Activated T-cell treated with anti-CD3 and anti-CD28 coated beads, Interleukin-2, amount 50 U/mL, for 48 hours (primary cell): Measurements from ENCODE around the gene TSEN15.

Experiments used
- DNase-seq, 2 experiments: peaks; one replicate each; pipeline ENCODE4 v3.0.0-alpha.2; 2020

Gene TSEN15

GRCh38 chr1:184051485-184052193 is at the start of gene TSEN15:
Gene TSEN15 (plus strand): TSS chr1:184051730. CDS start chr1:184051756, 26 bp downstream.
- DNase-seq = peak; percentile 85 to 88

- DNase-seq = no peak
These were observed 49.5 kb upstream of the TSEN15 start for GRCh38 chr1:184002071-184002470.

GRCh38 chr1:184004935-184005334 is 46.6 kb upstream of the TSEN15 start:
- no peak for DNase-seq

- no peak for DNase-seq
These were observed 46.0 kb upstream of the TSEN15 start for GRCh38 chr1:184005506-184005905.

DNA sequence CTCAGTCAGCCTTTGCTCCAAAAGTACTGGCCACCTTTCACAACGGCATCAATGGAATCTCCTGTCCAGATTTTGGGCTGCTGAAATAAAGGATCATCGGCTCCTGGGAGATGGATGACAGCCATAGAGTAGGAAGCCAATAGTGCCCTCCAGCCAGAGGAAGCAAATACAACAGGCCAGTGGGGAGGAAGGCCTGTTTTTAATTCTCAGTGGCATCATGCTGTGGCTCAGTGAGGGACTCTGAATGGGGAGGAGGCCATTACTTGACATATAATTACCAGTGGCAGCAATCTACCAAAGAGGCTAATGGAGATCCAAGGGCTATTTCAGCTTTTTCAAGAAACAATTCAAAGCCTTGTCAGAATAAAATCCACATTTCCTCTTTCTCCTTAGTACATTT is 40.7 kb upstream of the TSEN15 start:
- DNase-seq = no peak

- no peak for DNase-seq
These were observed 39.3 kb upstream of the TSEN15 start for GRCh38 chr1:184012187-184012586.

- DNase-seq = no peak
These were observed 37.3 kb upstream of the TSEN15 start for GRCh38 chr1:184014271-184014670.

DNA sequence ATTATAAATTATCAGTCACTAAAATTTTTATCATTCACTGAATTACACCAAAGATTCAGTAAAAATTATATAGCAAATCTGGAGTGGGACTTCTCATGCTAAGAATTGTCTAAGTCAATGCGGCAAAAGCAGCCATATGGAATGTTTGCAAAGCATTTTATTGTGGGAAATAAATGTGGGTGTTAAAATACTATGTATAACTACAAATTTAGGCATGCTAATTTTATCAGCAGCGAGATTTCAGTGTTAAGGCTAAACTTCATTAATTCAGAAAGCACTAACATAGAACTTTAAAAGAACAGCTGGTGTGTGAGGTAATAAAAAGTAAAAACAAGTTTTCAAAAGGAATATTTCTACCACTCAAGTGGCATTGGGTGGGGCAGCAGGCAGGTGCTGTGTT is 35.4 kb upstream of the TSEN15 start:
- DNase-seq = no peak

DNA sequence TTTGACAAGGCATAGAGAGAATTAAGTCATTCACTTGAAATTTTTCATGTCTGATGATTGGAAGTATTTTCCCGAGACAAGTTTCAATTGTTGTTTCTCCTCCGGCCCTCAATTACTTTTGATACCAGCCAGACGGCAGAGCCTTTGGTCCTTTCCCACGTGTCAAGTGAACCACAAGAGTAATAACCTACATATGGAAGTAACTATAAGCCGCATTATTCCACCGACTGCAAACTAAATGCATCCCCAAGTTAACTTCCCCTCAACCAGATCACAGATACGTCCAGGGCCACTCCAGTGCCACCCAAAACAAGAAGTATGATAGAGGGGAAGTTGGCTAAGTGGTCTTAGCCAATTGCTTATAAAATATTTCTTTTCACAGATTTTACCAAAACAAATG is 34.2 kb upstream of the TSEN15 start:
- DNase-seq = no peak

DNA sequence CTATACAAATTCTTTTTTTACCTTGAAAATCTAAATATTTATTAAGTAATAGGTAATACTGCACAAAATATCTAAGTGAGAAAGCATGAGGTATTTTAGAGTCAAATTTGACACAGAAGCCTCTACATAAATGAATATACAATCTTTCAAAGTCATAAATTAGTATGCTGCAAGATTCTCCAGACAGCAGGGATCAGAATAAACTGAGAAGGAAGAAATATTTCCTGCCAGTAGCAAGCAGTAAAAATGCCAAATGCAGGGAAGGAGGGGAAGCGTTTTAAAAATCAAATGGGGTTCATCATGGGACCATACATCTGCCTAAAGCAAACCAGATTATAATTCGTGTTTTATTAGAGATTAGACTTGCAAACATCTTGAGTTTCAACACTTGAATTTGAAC is 32.9 kb upstream of the TSEN15 start:
- DNase-seq = no peak

DNA sequence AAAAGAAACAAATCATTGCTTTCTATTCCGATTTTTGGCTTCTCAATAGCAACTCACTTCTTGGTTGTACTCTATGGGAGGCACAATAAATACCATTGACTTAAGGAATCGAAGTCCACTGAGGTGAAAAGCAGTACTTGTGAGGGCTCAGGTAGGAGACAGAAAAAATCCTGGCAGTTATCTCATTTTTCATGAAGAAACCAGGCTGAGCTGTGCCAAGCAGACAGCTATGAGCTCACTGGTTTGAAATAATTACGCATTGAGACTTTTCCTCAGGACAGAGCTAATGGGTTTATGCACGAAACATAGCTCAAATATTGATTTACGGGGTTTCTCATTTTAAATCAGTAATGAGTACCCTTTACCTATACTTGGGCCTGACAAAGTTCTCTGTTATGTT is 32.5 kb upstream of the TSEN15 start:
- DNase-seq = no peak

DNA sequence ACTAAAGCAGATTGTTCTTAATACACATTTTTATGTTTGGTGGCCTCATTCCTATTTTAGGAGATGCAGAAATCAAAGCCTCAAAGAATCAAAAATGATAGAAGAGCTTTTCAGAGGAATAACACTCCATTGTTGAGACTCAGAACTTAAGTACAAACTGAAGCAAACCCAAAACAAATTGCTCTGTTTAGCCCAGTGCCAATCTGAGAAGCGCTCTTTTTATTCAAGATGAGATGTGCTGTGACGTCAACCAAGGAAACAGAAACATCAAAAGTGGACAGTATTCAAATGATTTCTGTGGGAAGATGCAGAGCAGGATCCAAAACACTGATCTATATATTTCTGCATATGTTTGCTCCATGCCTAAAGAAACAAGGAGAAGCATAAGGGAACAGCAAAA is 32.0 kb upstream of the TSEN15 start:
- DNase-seq = no peak

- no peak for DNase-seq
These were observed 31.2 kb upstream of the TSEN15 start for GRCh38 chr1:184020328-184020727.

GRCh38 chr1:184020855-184021254 is 30.7 kb upstream of the TSEN15 start:
- DNase-seq = no peak

DNA sequence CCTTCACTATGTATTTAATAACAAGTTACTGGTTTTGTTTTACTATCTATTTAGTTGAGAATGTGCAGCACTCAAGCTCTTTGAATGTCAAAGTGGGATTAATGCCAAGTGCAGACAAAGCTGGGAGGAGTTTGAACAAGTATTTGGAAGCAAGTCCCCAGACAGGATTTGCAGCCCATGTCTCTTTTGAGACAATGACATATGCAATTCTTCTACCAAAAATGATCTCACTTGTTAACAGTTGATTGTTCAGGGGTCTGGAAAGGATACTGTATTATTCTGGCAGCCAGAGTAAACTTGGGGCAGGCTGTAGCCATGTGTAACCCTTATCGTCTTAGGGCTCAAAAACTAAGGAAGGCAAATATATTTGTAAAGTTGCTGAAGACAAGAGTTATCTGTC is 29.8 kb upstream of the TSEN15 start:
- DNase-seq = no peak

GRCh38 chr1:184022668-184023067 is 28.9 kb upstream of the TSEN15 start:
- no peak for DNase-seq

DNA sequence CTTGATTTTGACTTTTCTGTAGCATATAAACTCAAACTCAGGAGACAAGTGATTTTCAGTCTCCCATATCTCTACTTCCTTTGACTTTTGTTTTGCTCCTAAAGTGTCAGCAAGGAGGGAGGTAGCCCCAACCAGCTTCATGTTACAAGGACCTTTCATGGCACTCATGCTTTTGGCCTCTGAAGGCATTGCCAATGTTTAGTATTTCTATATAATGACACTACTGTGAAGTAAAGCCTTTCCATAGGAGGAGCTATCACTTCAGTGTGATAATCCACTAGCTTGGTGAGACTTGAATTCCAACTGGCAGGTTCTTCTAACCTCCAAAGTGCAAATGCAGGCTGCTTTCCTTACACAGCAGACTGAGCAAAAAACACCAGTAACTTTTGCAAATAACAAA is 28.4 kb upstream of the TSEN15 start:
- no peak for DNase-seq

DNA sequence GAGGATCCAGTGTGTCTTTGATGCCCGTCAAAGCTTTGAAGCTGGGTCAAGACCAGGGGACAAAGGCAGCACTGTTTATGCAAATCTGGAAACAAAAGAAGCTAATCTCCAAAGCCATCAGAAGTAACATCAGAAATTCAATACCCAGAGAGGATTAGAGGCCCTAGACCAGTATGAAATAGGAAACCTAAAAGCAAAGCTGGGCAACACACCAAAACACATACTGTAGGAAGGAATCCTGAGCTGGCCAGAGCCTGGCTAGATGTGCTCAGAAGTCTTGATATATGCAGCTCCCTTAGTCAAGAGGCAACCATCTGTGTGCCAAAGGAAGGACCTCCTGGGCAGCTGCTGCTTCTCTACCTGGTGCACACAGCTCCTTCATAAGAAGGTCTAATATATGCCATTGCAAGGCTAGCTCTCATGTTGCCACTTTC is 26.3 kb upstream of the TSEN15 start:
- no peak for DNase-seq

DNA sequence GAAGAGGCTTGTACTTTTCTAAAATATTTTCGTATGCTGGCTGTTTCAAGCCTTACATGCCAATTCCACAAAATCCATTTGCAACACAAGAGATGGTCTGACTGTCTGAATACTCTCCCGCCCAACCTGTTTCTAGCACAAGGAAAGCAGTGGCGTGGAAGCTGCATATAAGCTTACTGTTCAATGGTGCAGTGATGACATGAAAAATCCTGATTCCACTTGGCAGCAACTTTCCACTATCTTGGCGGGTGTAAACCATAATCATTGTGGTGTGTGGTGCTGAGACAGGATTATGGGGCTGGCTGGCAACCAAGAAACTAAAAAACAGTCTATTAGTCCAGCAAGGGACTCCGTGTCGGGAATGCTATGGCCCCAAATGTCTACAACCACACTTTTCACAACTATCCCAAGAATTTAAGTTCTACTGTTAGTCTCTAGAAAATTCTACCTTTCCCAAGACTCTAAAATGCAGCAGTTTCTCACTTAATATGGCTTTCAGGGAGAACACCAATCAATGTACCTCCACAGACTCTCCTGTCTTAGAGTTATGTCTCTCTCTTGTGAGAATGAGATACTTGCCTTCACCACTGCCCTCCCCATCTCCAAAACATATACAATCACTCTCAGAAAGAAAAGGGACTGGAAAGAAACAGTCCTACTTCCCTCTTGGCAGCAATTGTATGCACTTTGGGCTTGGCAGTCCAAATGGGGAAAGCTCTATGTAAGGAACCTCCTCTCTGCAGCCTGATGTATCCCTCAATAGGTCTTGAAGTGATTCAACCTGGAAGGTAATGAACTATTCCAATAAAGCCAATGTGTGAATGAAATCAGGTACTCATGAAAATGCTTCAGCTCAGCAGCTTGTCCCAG is 23.5 kb upstream of the TSEN15 start:
- no peak for DNase-seq

DNA sequence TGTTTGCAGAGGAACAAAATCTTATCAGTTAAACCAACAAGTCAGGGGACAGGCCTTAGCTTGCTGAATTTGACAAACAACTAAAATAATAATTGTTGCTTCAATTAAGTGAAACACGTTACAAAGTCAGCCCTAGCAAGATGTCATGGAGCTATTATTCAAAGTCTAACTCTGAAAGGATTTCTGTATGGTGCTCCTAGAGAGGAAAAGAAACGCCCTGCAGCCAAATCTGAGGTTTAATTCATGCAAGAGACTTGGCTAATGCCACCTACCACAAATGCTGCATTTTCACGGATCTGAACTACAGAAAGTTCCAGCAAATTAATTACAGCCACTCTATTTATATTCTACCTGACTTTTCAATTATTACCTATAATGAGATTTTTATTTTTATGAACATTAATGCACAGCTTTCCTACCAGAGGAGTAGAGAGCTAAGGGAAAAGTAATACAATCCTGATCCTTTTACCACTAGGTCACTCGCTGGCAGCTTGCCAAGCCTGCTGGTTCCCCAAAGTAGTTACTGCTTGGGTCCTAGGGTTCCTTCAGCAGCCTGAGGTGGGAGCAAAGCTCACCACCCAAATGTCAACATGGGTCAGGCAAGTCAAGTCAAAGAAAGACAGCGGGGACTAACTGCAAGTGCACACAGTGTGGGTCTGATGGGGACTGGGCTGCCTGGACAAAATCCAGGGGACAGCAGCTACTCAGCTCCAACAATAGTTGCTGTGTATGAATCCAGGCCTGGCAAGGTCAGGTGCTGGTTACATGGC is 22.5 kb upstream of the TSEN15 start:
- DNase-seq = no peak

DNA sequence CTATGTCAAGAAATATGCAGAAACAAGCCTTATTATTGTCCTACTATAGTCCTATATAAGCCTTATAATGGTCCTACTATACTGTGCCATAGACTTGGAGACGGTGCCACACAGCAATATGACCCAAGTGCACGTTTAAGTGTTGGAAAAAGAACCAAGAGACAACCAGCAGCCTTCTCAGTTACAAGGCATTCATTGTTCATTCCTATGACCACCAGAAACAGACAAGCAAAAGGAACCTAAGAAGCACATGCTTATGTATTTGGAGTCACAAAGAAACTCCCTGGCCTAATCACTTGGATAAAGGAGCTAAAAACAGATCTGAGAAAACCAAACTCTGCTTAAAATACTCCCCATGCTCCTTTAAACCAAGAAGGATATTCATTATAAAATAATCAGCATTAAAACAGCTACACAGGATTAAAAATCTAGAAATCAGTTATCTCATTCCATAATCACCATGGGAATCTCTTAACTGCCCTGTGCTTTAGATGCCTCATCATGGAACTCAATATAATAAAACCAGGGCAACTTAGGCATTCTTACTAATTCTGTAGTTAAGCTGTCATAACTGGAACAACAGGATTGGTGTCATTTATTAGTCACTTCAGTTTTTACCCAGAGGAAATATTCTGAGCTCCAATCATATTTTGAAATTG is 21.0 kb upstream of the TSEN15 start:
- DNase-seq = no peak

DNA sequence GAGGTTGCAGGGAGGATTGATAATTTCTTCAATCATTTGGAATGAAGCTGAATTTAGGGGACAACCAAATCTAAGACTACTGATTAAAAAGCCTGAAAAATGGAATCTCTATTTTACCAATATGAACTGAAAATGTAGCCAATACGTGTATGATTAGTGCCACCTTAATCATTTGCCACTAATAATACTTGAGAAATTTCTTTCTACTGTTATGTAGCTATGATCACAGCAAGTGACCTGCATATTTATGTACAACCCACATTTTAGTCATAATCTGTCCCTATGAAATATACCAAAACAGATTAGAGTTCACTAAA is 20.5 kb upstream of the TSEN15 start:
- no peak for DNase-seq
